Endodermal cell (in vitro differentiated cells): ENCODE measurements around the gene C17orf107. TPM values are rescaled to one million over a fixed set of nuclear protein-coding genes. Genes with fewer than 3 reads are reported as not detected.
A peak's percentile ranks its signal among the peaks of the same experiment; 100 is the strongest.

Source experiments
- DNase-seq: peaks from one replicate; pipeline ENCODE4 v3.0.0-alpha.2; 2017
- H3K27ac ChIP-seq: 2 replicates; pipeline ENCODE4 v1.5.1; 2013; ENCODE audit warnings: mild to moderate bottlenecking, low read depth, low read length, moderate library complexity
- H3K27me3 ChIP-seq: 2 replicates; pipeline ENCODE4 v1.6.1; 2013; ENCODE audit warnings: mild to moderate bottlenecking, low read length, moderate library complexity; ENCODE audit not compliant: insufficient read depth, control insufficient read depth, poor library complexity, severe bottlenecking
- H3K36me3 ChIP-seq: 2 replicates; pipeline ENCODE4 v1.7.0; 2013; ENCODE audit warnings: mild to moderate bottlenecking, low read length, moderate library complexity; ENCODE audit not compliant: control insufficient read depth, insufficient read depth
- H3K4me1 ChIP-seq: one replicate; pipeline ENCODE4 v1.7.0; 2013; ENCODE audit warnings: low read length; ENCODE audit not compliant: control insufficient read depth, insufficient read depth
- H3K4me3 ChIP-seq: 2 replicates; pipeline ENCODE4 v1.5.1; 2013; ENCODE audit warnings: mild to moderate bottlenecking, low read length, moderate library complexity
- H3K9ac ChIP-seq: 2 replicates; pipeline ENCODE4 v1.6.1; 2013; ENCODE audit warnings: mild to moderate bottlenecking, low read length, moderate library complexity; ENCODE audit not compliant: poor library complexity, severe bottlenecking; ENCODE audit errors: extremely low read depth
- H3K9me3 ChIP-seq: 2 replicates; pipeline ENCODE4 v1.6.1; 2013; ENCODE audit warnings: mild to moderate bottlenecking, low read length, moderate library complexity; ENCODE audit not compliant: control insufficient read depth
- H3K27ac Mint-ChIP-seq: 2 replicates; pipeline ENCODE4 v1.8.0; 2020; ENCODE audit warnings: mixed read lengths
- H3K27me3 Mint-ChIP-seq: 2 replicates; pipeline ENCODE4 v1.8.0; 2021; ENCODE audit warnings: mild to moderate bottlenecking, mixed read lengths; ENCODE audit not compliant: insufficient read depth
- H3K36me3 Mint-ChIP-seq: 2 replicates; pipeline ENCODE4 v1.8.0; 2020; ENCODE audit warnings: low read depth, mixed read lengths
- H3K4me1 Mint-ChIP-seq: 2 replicates; pipeline ENCODE4 v1.8.0; 2020; ENCODE audit warnings: mixed read lengths
- H3K4me3 Mint-ChIP-seq: 2 replicates; pipeline ENCODE4 v1.8.0; 2020; ENCODE audit warnings: mild to moderate bottlenecking, moderate library complexity, mixed read lengths
- H3K9me3 Mint-ChIP-seq: 2 replicates; pipeline ENCODE4 v1.8.0; 2020; ENCODE audit warnings: mild to moderate bottlenecking, mixed read lengths
- WGBS, 2 experiments: methylation state at CpG; one replicate each; pipeline versions ENCODE4 v1.1.5 to v1.1.7; 2013; ENCODE audit warnings: missing lambda C conversion rate in 2 of 2, mixed read lengths in 1 of 2; ENCODE audit not compliant: insufficient coverage in 1 of 2, insufficient read length in 1 of 2; 5-methylcytosine and 5-hydroxymethylcytosine counted together
- total RNA-seq, 2 donors: library from RNA; stranded (reverse); fragmentation: NEBNext Ultra II Directional in 1 of 2; extraction: Animal tissue kit (Norgen Biotek cat#: 25700) in 1 of 2; gene quantifications; 2 replicates in 1 of 2; 3 replicates in 1 of 2; pipeline ENCODE4 v1.2.1, GENCODE V29; 2021
- TF ChIP-seq, protein P1 (sequence below): fragments of 200-600 bp; sonication (generic); conservative IDR thresholded peaks from 2 replicates; pipeline ENCODE4 v1.5.0; 2021; ENCODE audit warnings: antibody characterized with exemption, mild to moderate bottlenecking

C17orf107 gene
- total RNA-seq, 2 donors from 2014 or later: 0.82 to 4.8 TPM

- Mint-ChIP-seq H3K27me3 (no peaks in the 10 kb centered on the region), H3K9me3 (no peaks in the 10 kb centered on the region), H3K27ac (peak overlapping the region; percentile 87), H3K4me3 (peak overlapping the region; percentile 93), H3K4me1 (peaks cover 22% of the 10 kb centered on the region), H3K36me3 (peaks cover 11% of the 10 kb centered on the region)
- H3K4me1 ChIP-seq: peaks cover 9% of the 10 kb centered on the region
- peaks cover 10% of the 10 kb centered on the region for H3K36me3 ChIP-seq
- no peaks in the 10 kb centered on the region for H3K27me3 ChIP-seq
- WGBS, 2 experiments: 76% methylated on average over 3 of the region's 3 CpGs; no CpG with 5 or more reads in 1 of the 2 experiments
- H3K9ac ChIP-seq: no peak overlapping the region
- H3K4me3 ChIP-seq: peak overlapping the region; percentile 80
- TF ChIP-seq, protein P1, sequence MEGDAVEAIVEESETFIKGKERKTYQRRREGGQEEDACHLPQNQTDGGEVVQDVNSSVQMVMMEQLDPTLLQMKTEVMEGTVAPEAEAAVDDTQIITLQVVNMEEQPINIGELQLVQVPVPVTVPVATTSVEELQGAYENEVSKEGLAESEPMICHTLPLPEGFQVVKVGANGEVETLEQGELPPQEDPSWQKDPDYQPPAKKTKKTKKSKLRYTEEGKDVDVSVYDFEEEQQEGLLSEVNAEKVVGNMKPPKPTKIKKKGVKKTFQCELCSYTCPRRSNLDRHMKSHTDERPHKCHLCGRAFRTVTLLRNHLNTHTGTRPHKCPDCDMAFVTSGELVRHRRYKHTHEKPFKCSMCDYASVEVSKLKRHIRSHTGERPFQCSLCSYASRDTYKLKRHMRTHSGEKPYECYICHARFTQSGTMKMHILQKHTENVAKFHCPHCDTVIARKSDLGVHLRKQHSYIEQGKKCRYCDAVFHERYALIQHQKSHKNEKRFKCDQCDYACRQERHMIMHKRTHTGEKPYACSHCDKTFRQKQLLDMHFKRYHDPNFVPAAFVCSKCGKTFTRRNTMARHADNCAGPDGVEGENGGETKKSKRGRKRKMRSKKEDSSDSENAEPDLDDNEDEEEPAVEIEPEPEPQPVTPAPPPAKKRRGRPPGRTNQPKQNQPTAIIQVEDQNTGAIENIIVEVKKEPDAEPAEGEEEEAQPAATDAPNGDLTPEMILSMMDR: no peak
- H3K9me3 ChIP-seq: no peaks in the 10 kb centered on the region
- H3K27ac ChIP-seq: peak overlapping the region; percentile 96
- no peak for DNase-seq
Observed at GRCh38 chr17:4951486-4951885, 52.1 kb downstream of the C17orf107 start.

Other genes starting within 250 kb of the C17orf107 start
- 100 to 1,000 TPM; 108 to 123 TPM for gene PELP1, start 195.4 kb upstream of the C17orf107 start, total RNA-seq
- gene ARRB2, start 188.9 kb upstream of the C17orf107 start, total RNA-seq: 10 to 100 TPM; 45.3 to 51.8 TPM
- 10 to 100 TPM; 17.7 to 20.2 TPM for gene MED11, start 168.1 kb upstream of the C17orf107 start, total RNA-seq
- gene ZMYND15, start 159.7 kb upstream of the C17orf107 start, total RNA-seq: not detected
- under 1 TPM; 0.60 to 0.73 TPM for gene CXCL16, start 159.6 kb upstream of the C17orf107 start, total RNA-seq
- not detected for gene TM4SF5, start 127.7 kb upstream of the C17orf107 start, total RNA-seq
- 1 to 10 TPM in 1 of 2 donors, under 1 TPM in 1; 0.75 to 1.0 TPM for gene VMO1, start 113.2 kb upstream of the C17orf107 start, total RNA-seq
- 1 to 10 TPM in 1 of 2 donors, under 1 TPM in 1; 0.88 to 1.6 TPM for gene GLTPD2, start 110.6 kb upstream of the C17orf107 start, total RNA-seq
- 100 to 1,000 TPM; 211 to 216 TPM for gene PSMB6, start 103.4 kb upstream of the C17orf107 start, total RNA-seq
- gene PLD2, start 92.4 kb upstream of the C17orf107 start, total RNA-seq: 10 to 100 TPM; 72.7 to 75.2 TPM
- 10 to 100 TPM; 75.0 to 79.7 TPM for gene MINK1, start 66.2 kb upstream of the C17orf107 start, total RNA-seq
- gene CHRNE, start 3.6 kb downstream of the C17orf107 start, total RNA-seq: 1 to 10 TPM in 1 of 2 donors, under 1 TPM in 1; 0.71 to 1.2 TPM
- gene GP1BA, start 32.7 kb downstream of the C17orf107 start, total RNA-seq: not detected
- 10 to 100 TPM; 59.9 to 76.9 TPM for gene SLC25A11, start 40.5 kb downstream of the C17orf107 start, total RNA-seq
- 100 to 1,000 TPM; 120 to 123 TPM for gene RNF167, start 40.7 kb downstream of the C17orf107 start, total RNA-seq
- gene PFN1, start 49.0 kb downstream of the C17orf107 start, total RNA-seq: 100 to 1,000 TPM; 880 to 935 TPM
- gene ENO3, start 51.6 kb downstream of the C17orf107 start, total RNA-seq: 10 to 100 TPM; 34.1 to 53.6 TPM
- 10 to 100 TPM; 81.1 to 84.4 TPM for gene SPAG7, start 68.3 kb downstream of the C17orf107 start, total RNA-seq
- gene CAMTA2, start 88.1 kb downstream of the C17orf107 start, total RNA-seq: 10 to 100 TPM; 13.6 to 24.8 TPM
- 1 to 10 TPM in 1 of 2 donors, under 1 TPM in 1; 0.99 to 1.7 TPM for gene INCA1, start 98.0 kb downstream of the C17orf107 start, total RNA-seq
- gene KIF1C, start 98.4 kb downstream of the C17orf107 start, total RNA-seq: 100 to 1,000 TPM; 108 to 133 TPM
- gene SLC52A1, start 135.9 kb downstream of the C17orf107 start, total RNA-seq: under 1 TPM in 1 of 2 donors, not detected in 1; 0.13 TPM
- 1 to 10 TPM in 1 of 2 donors, under 1 TPM in 1; 0.09 to 1.3 TPM for gene ZFP3, start 178.9 kb downstream of the C17orf107 start, total RNA-seq
- gene ZNF232, start 212.3 kb downstream of the C17orf107 start, total RNA-seq: 10 to 100 TPM; 27.2 to 32.1 TPM
- under 1 TPM; 0.13 TPM for gene USP6, start 216.5 kb downstream of the C17orf107 start, total RNA-seq